ENCODE results near the gene TAF8. TPM values are rescaled to one million over a fixed set of nuclear protein-coding genes. Genes with fewer than 3 reads are reported as not detected.

TAF8 gene
- total RNA-seq, 1 donor from 2014 or later: 35.6 TPM

DNA sequence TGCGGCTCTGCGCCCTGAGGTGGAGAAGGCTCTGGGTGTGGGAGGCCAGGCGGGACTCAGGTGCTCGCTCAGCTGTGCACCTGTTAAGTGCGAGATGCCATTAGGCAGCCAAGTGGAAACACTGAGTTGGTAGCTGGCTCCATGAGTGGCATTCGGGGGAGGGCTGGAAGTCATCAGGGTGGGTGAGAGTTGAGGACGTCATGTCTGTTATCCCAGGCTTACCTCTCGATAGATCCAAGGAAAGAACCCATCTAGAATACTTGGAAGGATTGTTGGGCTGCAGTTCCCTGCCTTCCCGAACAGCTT, 41.3 kb downstream of the TAF8 start:
- no peaks in the 10 kb centered on the region for H3K36me3 ChIP-seq
- DNase-seq (ENCODE audit: extremely low spot score in 2 of 2): no peak
- H3K9me3 ChIP-seq: no peaks in the 10 kb centered on the region
- TF ChIP-seq, protein P1, sequence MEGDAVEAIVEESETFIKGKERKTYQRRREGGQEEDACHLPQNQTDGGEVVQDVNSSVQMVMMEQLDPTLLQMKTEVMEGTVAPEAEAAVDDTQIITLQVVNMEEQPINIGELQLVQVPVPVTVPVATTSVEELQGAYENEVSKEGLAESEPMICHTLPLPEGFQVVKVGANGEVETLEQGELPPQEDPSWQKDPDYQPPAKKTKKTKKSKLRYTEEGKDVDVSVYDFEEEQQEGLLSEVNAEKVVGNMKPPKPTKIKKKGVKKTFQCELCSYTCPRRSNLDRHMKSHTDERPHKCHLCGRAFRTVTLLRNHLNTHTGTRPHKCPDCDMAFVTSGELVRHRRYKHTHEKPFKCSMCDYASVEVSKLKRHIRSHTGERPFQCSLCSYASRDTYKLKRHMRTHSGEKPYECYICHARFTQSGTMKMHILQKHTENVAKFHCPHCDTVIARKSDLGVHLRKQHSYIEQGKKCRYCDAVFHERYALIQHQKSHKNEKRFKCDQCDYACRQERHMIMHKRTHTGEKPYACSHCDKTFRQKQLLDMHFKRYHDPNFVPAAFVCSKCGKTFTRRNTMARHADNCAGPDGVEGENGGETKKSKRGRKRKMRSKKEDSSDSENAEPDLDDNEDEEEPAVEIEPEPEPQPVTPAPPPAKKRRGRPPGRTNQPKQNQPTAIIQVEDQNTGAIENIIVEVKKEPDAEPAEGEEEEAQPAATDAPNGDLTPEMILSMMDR (IDR thresholded peaks at IDR 0.05): no peak
- TF ChIP-seq POLR2A (IDR thresholded peaks at IDR 0.05) (no peak), POLR2AphosphoS5 (IDR thresholded peaks at IDR 0.05; ENCODE audit: insufficient read depth in 1 of 2, low read depth in 1 of 2) (no peak)
- no peak overlapping the region for H3K27ac ChIP-seq
- H3K4me3 ChIP-seq: no peak overlapping the region
- intact Hi-C loops (cut with DNase I): no loop called here
- no peaks in the 10 kb centered on the region for H3K4me1 ChIP-seq
- H3K27me3 ChIP-seq: no peaks in the 10 kb centered on the region

DNA sequence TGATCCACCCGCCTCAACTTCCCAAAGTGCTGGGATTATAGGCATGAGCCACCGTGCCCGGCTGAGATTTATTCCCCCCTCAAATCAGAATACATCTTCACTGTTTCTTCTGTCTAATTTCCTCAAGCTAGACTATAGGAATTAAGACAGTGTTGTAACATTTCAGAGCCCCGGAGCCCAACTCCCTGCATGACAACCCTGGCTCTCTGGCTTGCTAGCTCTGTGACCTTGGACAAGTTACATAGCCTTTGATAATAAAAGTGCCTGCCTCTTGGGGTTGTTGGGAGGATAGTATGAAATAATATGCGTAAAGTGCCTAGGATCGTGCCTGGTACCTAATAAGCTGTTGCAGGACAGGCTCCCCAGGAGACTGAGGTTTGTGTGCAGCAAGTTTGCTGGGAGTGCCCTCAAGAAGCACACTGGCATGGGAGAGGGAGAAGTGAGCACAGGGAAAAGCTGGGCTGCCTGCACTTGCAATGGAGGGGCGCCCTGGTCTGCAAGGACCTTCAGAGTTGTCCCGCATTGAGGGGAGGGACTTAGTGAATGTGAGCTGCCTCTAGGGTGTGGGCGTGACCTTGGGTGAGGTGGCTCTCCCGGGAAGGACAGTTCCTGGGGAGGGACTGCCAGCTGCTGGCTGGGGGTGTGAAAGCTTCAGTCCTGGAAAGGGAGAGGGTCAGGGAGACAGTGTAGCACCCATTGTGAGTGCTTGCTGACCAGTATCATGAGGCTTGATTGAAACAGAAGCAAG, 43.4 kb downstream of the TAF8 start:
- TF ChIP-seq POLR2A (IDR thresholded peaks at IDR 0.05): no peak
- TF ChIP-seq, protein P1 (IDR thresholded peaks at IDR 0.05): no peak
- no peak for TF ChIP-seq POLR2AphosphoS5 (IDR thresholded peaks at IDR 0.05; ENCODE audit: insufficient read depth in 1 of 2, low read depth in 1 of 2)
- intact Hi-C loops (cut with DNase I): no loop called here

DNA sequence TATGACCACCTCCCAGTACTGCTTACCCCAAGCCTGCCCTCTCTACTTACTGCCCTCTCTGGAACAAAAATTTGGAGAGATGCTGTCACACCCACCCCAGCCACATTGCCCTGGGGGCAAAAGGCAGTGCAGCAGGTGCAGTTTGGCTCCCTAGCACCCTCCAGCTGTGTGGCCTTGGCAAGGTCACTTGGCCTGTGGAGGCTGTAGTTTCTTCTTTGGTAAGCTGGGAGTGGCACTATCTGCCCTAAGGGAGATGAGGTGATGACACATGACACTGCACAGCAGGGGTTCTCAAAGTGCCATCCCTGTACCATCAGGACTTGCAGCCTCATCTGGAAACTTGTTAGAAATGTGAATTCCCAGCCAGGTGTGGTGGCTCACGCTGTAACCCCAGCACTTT, 44.8 kb downstream of the TAF8 start:
- H3K27ac ChIP-seq: no peak overlapping the region
- no peaks in the 10 kb centered on the region for H3K27me3 ChIP-seq
- TF ChIP-seq, protein P1 (IDR thresholded peaks at IDR 0.05): no peak
- no peak for TF ChIP-seq POLR2A (IDR thresholded peaks at IDR 0.05)
- TF ChIP-seq POLR2AphosphoS5 (IDR thresholded peaks at IDR 0.05; ENCODE audit: insufficient read depth in 1 of 2, low read depth in 1 of 2): no peak
- H3K36me3 ChIP-seq: no peaks in the 10 kb centered on the region
- H3K9me3 ChIP-seq: no peaks in the 10 kb centered on the region
- H3K4me1 ChIP-seq: peaks cover 19% of the 10 kb centered on the region
- no peak for DNase-seq (ENCODE audit: extremely low spot score in 2 of 2)
- intact Hi-C loops (cut with DNase I): no loop called here
- no peak overlapping the region for H3K4me3 ChIP-seq

More for the DNA sequence above, 43.4 kb downstream of the TAF8 start:
- no peak for DNase-seq (ENCODE audit: extremely low spot score in 2 of 2)
- Histone ChIP-seq H3K27me3 (no peaks in the 10 kb centered on the region), H3K4me3 (no peak overlapping the region), H3K4me1 (peaks cover 6% of the 10 kb centered on the region), H3K36me3 (no peaks in the 10 kb centered on the region), H3K9me3 (no peaks in the 10 kb centered on the region), H3K27ac (no peak overlapping the region)

- H3K27ac ChIP-seq: no peak overlapping the region
- intact Hi-C loops (cut with DNase I): no loop called here
- TF ChIP-seq, protein P1 (IDR thresholded peaks at IDR 0.05): no peak
- TF ChIP-seq POLR2A (IDR thresholded peaks at IDR 0.05) (no peak), POLR2AphosphoS5 (IDR thresholded peaks at IDR 0.05; ENCODE audit: insufficient read depth in 1 of 2, low read depth in 1 of 2) (no peak)
These were observed 45.6 kb downstream of the TAF8 start for GRCh38 chr6:42095776-42096541.

More at GRCh38 chr6:42095776-42096541, 45.6 kb downstream of the TAF8 start:
- no peak overlapping the region for H3K4me3 ChIP-seq
- no peaks in the 10 kb centered on the region for H3K9me3 ChIP-seq
- no peaks in the 10 kb centered on the region for H3K27me3 ChIP-seq
- no peak for DNase-seq (ENCODE audit: extremely low spot score in 2 of 2)
- peaks cover 28% of the 10 kb centered on the region for H3K4me1 ChIP-seq
- H3K36me3 ChIP-seq: no peaks in the 10 kb centered on the region
